CD4-positive, alpha-beta T cell (primary cell): ENCODE measurements around the gene PTPRM. TPM values are rescaled to one million over a fixed set of nuclear protein-coding genes. Genes with fewer than 3 reads are reported as not detected.

Experiments used
- ATAC-seq: fragments of 200-7000 bp; cut with Tn5 transposase; one replicate; pipeline ENCODE4 v1.10.0; 2022; ENCODE audit warnings: mild to moderate bottlenecking; ENCODE audit not compliant: poor library complexity
- CTCF ChIA-PET: fragments of 350-600 bp; sonication (Branson Sonifier 250); formaldehyde crosslinking; loops from one replicate; lab custom pipeline; 2021; ENCODE audit warnings: antibody characterized with exemption, inconsistent platforms; lab: Charles Lee
- POLR2A ChIA-PET: fragments of 350-600 bp; sonication (Branson Sonifier 250); formaldehyde crosslinking; loops from one replicate; lab custom pipeline; 2021; ENCODE audit warnings: antibody characterized with exemption, inconsistent platforms; lab: Charles Lee
- DNase-seq, 14 experiments: peaks; one replicate each; pipeline ENCODE4 v3.0.0-alpha.2; 2013 to 2020; ENCODE audit warnings: mixed read lengths in 2 of 14
- H3K27ac ChIP-seq, 2 donors: one replicate each; pipeline versions ENCODE4 v1.5.1 to v1.7.0; 2013; ENCODE audit warnings: low read length in 2 of 2, low read depth in 1 of 2, mild to moderate bottlenecking in 1 of 2
- H3K27me3 ChIP-seq, 2 experiments: 1 replicate in 1 of 2; 2 replicates in 1 of 2; pipeline versions ENCODE4 v1.6.1 to v1.7.0; 2013; ENCODE audit warnings: low read length in 2 of 2, control low read depth in 1 of 2, mild to moderate bottlenecking in 1 of 2, moderate library complexity in 1 of 2; ENCODE audit not compliant: insufficient read depth in 2 of 2, control insufficient read depth in 1 of 2
- H3K36me3 ChIP-seq: one replicate; pipeline ENCODE4 v1.6.1; 2013; ENCODE audit warnings: low read length, control low read depth; ENCODE audit not compliant: insufficient read depth
- H3K4me1 ChIP-seq: one replicate; pipeline ENCODE4 v1.6.1; 2013; ENCODE audit warnings: low read length, control low read depth; ENCODE audit not compliant: insufficient read depth
- H3K4me3 ChIP-seq: one replicate; pipeline ENCODE4 v1.5.1; 2013; ENCODE audit warnings: mild to moderate bottlenecking, low read length, moderate library complexity
- H3K9me3 ChIP-seq, 2 experiments: 1 replicate in 1 of 2; 2 replicates in 1 of 2; pipeline versions ENCODE4 v1.6.1 to v1.7.0; 2013; ENCODE audit warnings: low read length in 2 of 2, mild to moderate bottlenecking in 2 of 2, control low read depth in 1 of 2, moderate library complexity in 1 of 2; ENCODE audit not compliant: control insufficient read depth in 1 of 2, insufficient read depth in 1 of 2
- H3K27ac Mint-ChIP-seq: one replicate; pipeline ENCODE4 v1.8.0; 2020; ENCODE audit warnings: mixed read lengths
- H3K27me3 Mint-ChIP-seq: one replicate; pipeline ENCODE4 v1.8.0; 2021; ENCODE audit warnings: mixed read lengths
- H3K36me3 Mint-ChIP-seq: one replicate; pipeline ENCODE4 v1.8.0; 2021; ENCODE audit warnings: low read depth, mixed read lengths
- H3K4me1 Mint-ChIP-seq: one replicate; pipeline ENCODE4 v1.8.0; 2021; ENCODE audit warnings: low read depth, mixed read lengths
- H3K4me3 Mint-ChIP-seq: one replicate; pipeline ENCODE4 v1.8.0; 2020; ENCODE audit warnings: mild to moderate bottlenecking, mixed read lengths
- H3K9me3 Mint-ChIP-seq: one replicate; pipeline ENCODE4 v1.8.0; 2020; ENCODE audit warnings: mixed read lengths
- intact Hi-C, 2 experiments: fragments of 100-400 bp; cut with DNase I in 1 of 2; cut with micrococcal nuclease in 1 of 2; formaldehyde crosslinking; loops; one replicate each; pipeline versions ENCODE4 v1.15.1 to v1.9.0; 2023 to 2025; cut with DNase I, micrococcal nuclease
- total RNA-seq, 174 experiments: library from RNA in 2 of 174; stranded (reverse) in 2 of 174; gene quantifications; one replicate each; pipeline ENCODE4 v1.2.3 and lab custom pipeline; 2021 to 2026
- TF ChIP-seq, protein P1 (sequence below): fragments of 200-600 bp; IDR thresholded peaks from one replicate; pipeline ENCODE4 v1.8.0; 2022; ENCODE audit warnings: antibody characterized with exemption, mild to moderate bottlenecking

The PTPRM gene
- total RNA-seq, 2 experiments from 2014 or later: 21.7 to 21.9 TPM

DNA sequence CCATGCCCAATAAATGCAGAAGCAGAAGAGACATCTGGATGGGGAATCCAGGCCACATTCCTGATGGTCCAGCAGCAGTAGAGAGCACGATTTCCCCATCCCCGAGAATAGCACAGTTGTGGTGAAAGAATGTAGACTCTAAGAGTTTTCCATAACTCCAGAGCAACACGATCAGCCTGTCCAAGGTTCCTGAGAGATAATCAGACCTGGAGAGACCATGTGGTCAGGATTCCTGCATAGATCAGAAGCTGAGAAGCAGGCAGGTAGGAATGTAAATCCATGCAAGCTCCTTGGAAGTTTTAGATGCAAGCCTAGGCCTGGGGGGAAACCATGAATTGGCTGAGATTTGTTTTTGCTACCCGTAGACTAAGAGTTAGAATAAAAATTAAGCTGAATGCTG lies 34.2 kb upstream of the PTPRM start:
- Mint-ChIP-seq H3K9me3 (no peaks in the 10 kb centered on the region), H3K4me3 (no peak overlapping the region), H3K27ac (no peak overlapping the region), H3K4me1 (no peaks in the 10 kb centered on the region), H3K27me3 (no peaks in the 10 kb centered on the region), H3K36me3 (no peaks in the 10 kb centered on the region)
- no peak for ATAC-seq
- TF ChIP-seq, protein P1, sequence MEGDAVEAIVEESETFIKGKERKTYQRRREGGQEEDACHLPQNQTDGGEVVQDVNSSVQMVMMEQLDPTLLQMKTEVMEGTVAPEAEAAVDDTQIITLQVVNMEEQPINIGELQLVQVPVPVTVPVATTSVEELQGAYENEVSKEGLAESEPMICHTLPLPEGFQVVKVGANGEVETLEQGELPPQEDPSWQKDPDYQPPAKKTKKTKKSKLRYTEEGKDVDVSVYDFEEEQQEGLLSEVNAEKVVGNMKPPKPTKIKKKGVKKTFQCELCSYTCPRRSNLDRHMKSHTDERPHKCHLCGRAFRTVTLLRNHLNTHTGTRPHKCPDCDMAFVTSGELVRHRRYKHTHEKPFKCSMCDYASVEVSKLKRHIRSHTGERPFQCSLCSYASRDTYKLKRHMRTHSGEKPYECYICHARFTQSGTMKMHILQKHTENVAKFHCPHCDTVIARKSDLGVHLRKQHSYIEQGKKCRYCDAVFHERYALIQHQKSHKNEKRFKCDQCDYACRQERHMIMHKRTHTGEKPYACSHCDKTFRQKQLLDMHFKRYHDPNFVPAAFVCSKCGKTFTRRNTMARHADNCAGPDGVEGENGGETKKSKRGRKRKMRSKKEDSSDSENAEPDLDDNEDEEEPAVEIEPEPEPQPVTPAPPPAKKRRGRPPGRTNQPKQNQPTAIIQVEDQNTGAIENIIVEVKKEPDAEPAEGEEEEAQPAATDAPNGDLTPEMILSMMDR: no peak
- no peak for DNase-seq
- no peaks in the 10 kb centered on the region for H3K9me3 ChIP-seq
- no peak overlapping the region for H3K27ac ChIP-seq
- no peaks in the 10 kb centered on the region for H3K4me1 ChIP-seq
- no peaks in the 10 kb centered on the region for H3K36me3 ChIP-seq
- H3K4me3 ChIP-seq: no peak overlapping the region
- POLR2A ChIA-PET: no interaction called here
- intact Hi-C loops: no loop called here
- CTCF ChIA-PET: no interaction called here
- H3K27me3 ChIP-seq: no peaks in the 10 kb centered on the region

DNA sequence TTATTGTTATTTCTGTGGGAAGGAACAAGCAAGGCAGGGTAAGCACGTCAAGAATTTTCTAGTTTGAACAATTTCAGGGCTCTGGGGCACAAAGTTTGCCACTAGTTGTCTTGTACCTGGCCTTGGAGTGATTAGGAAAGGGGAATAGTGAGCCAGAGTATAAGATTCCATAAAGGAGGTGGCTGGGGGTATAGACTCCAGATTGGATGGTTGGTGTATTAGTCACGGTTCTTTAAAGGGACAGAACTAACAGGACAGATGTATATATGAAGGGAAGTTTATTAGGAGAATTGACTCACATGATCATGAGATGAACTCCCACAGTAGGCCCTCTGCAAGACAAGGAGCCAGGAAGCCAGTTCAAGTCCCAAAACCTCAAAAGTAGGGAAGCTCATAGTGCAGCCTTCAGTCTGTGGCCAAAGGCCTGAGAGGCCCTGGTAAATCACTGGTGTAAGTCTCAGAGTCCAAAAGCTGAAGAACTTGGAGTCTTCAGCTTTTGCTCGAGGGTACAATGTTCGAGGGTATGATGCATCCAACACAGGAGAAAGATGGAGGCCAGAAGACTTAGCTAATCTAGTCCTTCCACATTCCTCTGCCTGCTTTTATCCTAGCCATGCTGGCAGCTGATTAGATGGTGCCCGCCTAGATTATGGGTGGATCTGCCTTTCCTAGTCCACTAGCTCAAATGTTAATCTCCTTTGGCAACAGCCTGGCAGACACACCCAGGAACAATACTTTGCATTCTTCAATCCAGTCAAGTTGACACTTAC lies 31.5 kb upstream of the PTPRM start:
- Histone ChIP-seq H3K27ac (no peak overlapping the region), H3K36me3 (no peaks in the 10 kb centered on the region), H3K27me3 (no peaks in the 10 kb centered on the region), H3K4me1 (no peaks in the 10 kb centered on the region), H3K9me3 (peaks cover 0 to 3% of the 10 kb centered on the region in 2 experiments), H3K4me3 (no peak overlapping the region)
- intact Hi-C loops: no loop called here
- ATAC-seq (no peak), DNase-seq (no peak)
- Mint-ChIP-seq H3K36me3 (no peaks in the 10 kb centered on the region), H3K9me3 (no peaks in the 10 kb centered on the region), H3K27ac (no peak overlapping the region), H3K27me3 (no peaks in the 10 kb centered on the region), H3K4me1 (no peaks in the 10 kb centered on the region), H3K4me3 (no peak overlapping the region)
- TF ChIP-seq, protein P1: no peak
- CTCF ChIA-PET: no interaction called here
- POLR2A ChIA-PET: no interaction called here

DNA sequence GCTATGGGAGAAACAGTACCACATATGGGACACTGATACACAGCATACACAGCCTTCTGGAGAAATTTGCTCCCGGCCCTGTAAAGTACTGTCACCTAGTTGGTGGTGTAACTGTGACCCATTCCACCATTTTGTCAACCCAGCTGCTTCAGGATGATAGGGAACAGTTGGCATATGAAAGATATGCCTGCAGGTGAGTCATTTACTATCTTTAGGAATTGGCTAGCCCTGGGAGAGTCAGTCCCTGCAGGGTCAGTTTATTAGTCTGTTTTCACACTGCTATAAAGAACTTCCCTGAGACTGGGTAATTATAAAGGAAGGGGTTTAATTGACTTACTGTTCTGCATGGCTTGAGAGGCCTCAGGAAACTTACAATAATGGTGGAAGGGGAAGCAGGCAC lies 30.0 kb upstream of the PTPRM start:
- Histone ChIP-seq H3K36me3 (no peaks in the 10 kb centered on the region), H3K9me3 (peaks cover 0 to 3% of the 10 kb centered on the region in 2 experiments), H3K4me1 (no peaks in the 10 kb centered on the region), H3K27ac (no peak overlapping the region), H3K4me3 (no peak overlapping the region), H3K27me3 (no peaks in the 10 kb centered on the region)
- H3K4me1 Mint-ChIP-seq: no peaks in the 10 kb centered on the region
- POLR2A ChIA-PET: no interaction called here
- H3K36me3 Mint-ChIP-seq: no peaks in the 10 kb centered on the region
- H3K27me3 Mint-ChIP-seq: no peaks in the 10 kb centered on the region
- ATAC-seq: no peak
- H3K27ac Mint-ChIP-seq: no peak overlapping the region
- no peak overlapping the region for H3K4me3 Mint-ChIP-seq
- intact Hi-C loops: no loop called here
- DNase-seq: no peak
- CTCF ChIA-PET: no interaction called here
- H3K9me3 Mint-ChIP-seq: no peaks in the 10 kb centered on the region
- TF ChIP-seq, protein P1: no peak
